HCT116 (cell line): ENCODE measurements around the gene CHRNA5. TPM values are rescaled to one million over a fixed set of nuclear protein-coding genes. Genes with fewer than 3 reads are reported as not detected.

ENCODE experiments used
- ATF3 ChIP-seq: IDR thresholded peaks from 2 replicates; pipeline ENCODE4 v1.6.1; 2012
- CBX3 ChIP-seq: IDR thresholded peaks from 2 replicates; pipeline ENCODE4 v1.6.1; 2012; ENCODE audit warnings: low read depth
- EZH2phosphoT487 ChIP-seq: fragments of 200-600 bp; IDR thresholded peaks from 2 replicates; pipeline ENCODE4 v1.6.1; 2018; ENCODE audit warnings: antibody characterized with exemption, borderline replicate concordance
- JUND ChIP-seq: IDR thresholded peaks from 2 replicates; pipeline ENCODE4 v1.6.1; 2012
- MAX ChIP-seq: IDR thresholded peaks from 2 replicates; pipeline ENCODE4 v1.6.1; 2012
- POLR2A ChIP-seq: IDR thresholded peaks from 2 replicates; pipeline ENCODE4 v1.7.0; 2011; ENCODE audit warnings: borderline replicate concordance; ENCODE audit not compliant: insufficient read depth, insufficient read length; ENCODE audit errors: extremely low read depth
- POLR2AphosphoS5 ChIP-seq: IDR thresholded peaks from 2 replicates; pipeline ENCODE4 v1.6.1; 2011; ENCODE audit warnings: mild to moderate bottlenecking, low read depth, low read length, moderate library complexity
- REST ChIP-seq: IDR thresholded peaks from 2 replicates; pipeline ENCODE4 v1.6.1; 2012; ENCODE audit warnings: low read depth
- YY1 ChIP-seq: IDR thresholded peaks from 2 replicates; pipeline ENCODE4 v1.6.1; 2011; ENCODE audit warnings: low read length, low read depth, moderate library complexity, mild to moderate bottlenecking; ENCODE audit not compliant: insufficient replicate concordance; ENCODE audit errors: extremely low read depth
- ZFX ChIP-seq: fragments of 450-650 bp; IDR thresholded peaks from 2 replicates; pipeline ENCODE4 v1.6.1; 2017
- total RNA-seq: library from RNA; stranded (reverse); gene quantifications from one replicate; pipeline ENCODE4 v1.2.1, GENCODE V29; 2021; ENCODE audit not compliant: unreplicated experiment

The CHRNA5 gene
- total RNA-seq, 1 experiment from 2014 or later, result 25.2 TPM

GRCh38 chr15:78540141-78540870, 25.0 kb upstream of the CHRNA5 start, which contains the start of gene PSMA4 (continued):
- TF ChIP-seq EZH2phosphoT487 (no peak), YY1 (peak; percentile 90), CBX3 (no peak), POLR2A (peak; percentile 55), ZFX (peak; percentile 51; the same call in 1 of the 2 replicates), MAX (peak; percentile 86), JUND (no peak), POLR2AphosphoS5 (peak; percentile 97), REST (no peak), ATF3 (no peak)
